ENCODE measurements around the gene TMPRSS6. TPM values are rescaled to one million over a fixed set of nuclear protein-coding genes. Genes with fewer than 3 reads are reported as not detected.

Gene TMPRSS6
- total RNA-seq, 1 experiment from 2014 or later, result 0.39 TPM

DNA sequence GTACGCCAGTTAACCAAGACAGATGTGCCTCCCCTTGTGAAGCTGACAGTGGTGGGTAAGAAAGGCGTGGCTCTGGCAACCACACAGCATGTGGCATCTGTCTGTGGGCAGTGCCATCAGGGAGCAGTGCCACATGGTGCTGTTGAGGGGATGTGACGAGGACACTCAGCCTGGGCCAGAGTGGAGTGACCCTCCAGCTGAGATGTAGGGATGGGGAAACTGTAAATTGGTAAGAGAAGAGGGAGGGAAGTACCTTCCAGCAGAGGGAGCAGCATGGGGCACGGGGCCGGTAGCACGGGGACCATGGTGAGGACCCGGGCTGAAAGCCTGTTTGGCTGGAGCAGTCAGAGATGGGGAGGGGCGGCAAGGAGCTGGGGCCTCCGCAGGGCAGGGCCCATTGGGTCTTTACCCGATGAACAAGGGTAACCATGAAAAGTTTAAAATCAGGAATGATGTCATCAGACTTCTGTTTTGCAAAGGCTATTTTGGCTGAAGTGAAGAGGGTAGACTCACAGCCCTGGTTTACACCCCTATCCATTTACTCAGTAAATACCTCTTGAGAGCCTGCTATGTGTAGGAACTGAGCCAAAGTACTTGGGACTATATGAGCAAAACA is 10.4 kb downstream of the TMPRSS6 start:
- H3K79me2 ChIP-seq (ENCODE audit: insufficient read depth, low read length), result no peaks in the 10 kb centered on the region
- ATAC-seq, result peak; percentile 76
- H2AFZ ChIP-seq (ENCODE audit: low read depth, low read length, poor library complexity, severe bottlenecking), result no peak overlapping the region
- intact Hi-C loops (cut with micrococcal nuclease), result no loop called here
- no peak overlapping the region for H3K4me3 ChIP-seq (replicated peaks in 1 of 2; ENCODE audit: low read depth in 1 of 2, low read length in 2 of 2)
- POLR2A ChIA-PET, result no interaction called here
- no peaks in the 10 kb centered on the region for H3K9me2 ChIP-seq (ENCODE audit: insufficient read depth)
- DNase-seq (ENCODE audit: low read depth, low spot score), result no peak
- RAD21 ChIA-PET (ENCODE audit: low non-redundant PET in 1 of 2, low total read pairs in 2 of 2, uncharacterized antibody in 2 of 2, unreplicated experiment in 2 of 2), result no interaction called here
- H3K4me2 ChIP-seq (ENCODE audit: low read length), result no peak overlapping the region
- H3K9ac ChIP-seq (ENCODE audit: low read length), result no peak overlapping the region
- TF ChIP-seq, protein P1, sequence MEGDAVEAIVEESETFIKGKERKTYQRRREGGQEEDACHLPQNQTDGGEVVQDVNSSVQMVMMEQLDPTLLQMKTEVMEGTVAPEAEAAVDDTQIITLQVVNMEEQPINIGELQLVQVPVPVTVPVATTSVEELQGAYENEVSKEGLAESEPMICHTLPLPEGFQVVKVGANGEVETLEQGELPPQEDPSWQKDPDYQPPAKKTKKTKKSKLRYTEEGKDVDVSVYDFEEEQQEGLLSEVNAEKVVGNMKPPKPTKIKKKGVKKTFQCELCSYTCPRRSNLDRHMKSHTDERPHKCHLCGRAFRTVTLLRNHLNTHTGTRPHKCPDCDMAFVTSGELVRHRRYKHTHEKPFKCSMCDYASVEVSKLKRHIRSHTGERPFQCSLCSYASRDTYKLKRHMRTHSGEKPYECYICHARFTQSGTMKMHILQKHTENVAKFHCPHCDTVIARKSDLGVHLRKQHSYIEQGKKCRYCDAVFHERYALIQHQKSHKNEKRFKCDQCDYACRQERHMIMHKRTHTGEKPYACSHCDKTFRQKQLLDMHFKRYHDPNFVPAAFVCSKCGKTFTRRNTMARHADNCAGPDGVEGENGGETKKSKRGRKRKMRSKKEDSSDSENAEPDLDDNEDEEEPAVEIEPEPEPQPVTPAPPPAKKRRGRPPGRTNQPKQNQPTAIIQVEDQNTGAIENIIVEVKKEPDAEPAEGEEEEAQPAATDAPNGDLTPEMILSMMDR (IDR thresholded peaks at IDR 0.05 in 2 of 3, conservative IDR thresholded peaks at IDR 0.05 in 1 of 3; ENCODE audit: borderline replicate concordance in 1 of 3, insufficient read depth in 1 of 3, low read depth in 2 of 3, low read length in 2 of 3), result peak in 2 of 3 experiments; percentile 42 to 44; a peak in 4 of 6 replicates
- TF ChIP-seq, protein P2, sequence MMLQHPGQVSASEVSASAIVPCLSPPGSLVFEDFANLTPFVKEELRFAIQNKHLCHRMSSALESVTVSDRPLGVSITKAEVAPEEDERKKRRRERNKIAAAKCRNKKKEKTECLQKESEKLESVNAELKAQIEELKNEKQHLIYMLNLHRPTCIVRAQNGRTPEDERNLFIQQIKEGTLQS (IDR thresholded peaks at IDR 0.05), result no peak
- no TSS peak for BruUV-seq (replicated peaks)
- no peaks in the 10 kb centered on the region; the same call in 1 of the 2 replicates for H3K27me3 ChIP-seq (ENCODE audit: insufficient read depth, low read length)
- CTCF ChIA-PET, result interaction anchor here (0.6 kb wide), 1 partner anchor 21 kb away, joined by 3 read pairs; no protein-coding TSS in a partner anchor
- no peaks in the 10 kb centered on the region for H4K20me1 ChIP-seq (ENCODE audit: insufficient read depth)
- H3K27ac ChIP-seq (ENCODE audit: low read depth, low read length), result no peak overlapping the region
- H3K9me3 ChIP-seq (ENCODE audit: control insufficient read depth in 1 of 2, insufficient read depth in 1 of 2, low read depth in 1 of 2, low read length in 2 of 2), result no peaks in the 10 kb centered on the region
- peaks cover 0 to 14% of the 10 kb centered on the region in 2 experiments; a peak in 1 of 4 replicates for H3K4me1 ChIP-seq (ENCODE audit: control insufficient read depth in 1 of 2, insufficient read depth in 2 of 2, low read length in 2 of 2)
- H3K36me3 ChIP-seq (ENCODE audit: control insufficient read depth in 1 of 2, insufficient read depth in 2 of 2, low read length in 2 of 2), result no peaks in the 10 kb centered on the region

DNA sequence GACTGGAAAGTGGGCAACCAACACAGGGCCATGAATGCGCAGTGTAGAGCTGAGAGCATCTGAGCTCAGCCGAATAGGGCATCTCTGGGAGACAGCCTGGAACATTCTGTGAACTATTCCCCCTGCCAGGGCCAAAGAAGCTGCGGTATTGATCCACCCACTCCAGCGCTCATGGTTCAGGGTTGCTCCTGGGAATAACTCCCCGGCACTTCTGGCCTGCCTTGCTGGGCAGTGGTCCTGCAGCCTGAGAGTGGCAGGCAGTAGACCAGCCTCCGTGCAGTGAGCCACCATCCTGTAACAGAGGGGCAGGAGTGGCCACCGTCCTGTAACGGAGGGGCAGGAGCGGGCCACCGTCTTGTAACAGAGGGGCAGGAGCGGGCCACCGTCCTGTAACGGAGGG is 12.2 kb downstream of the TMPRSS6 start:
- no TSS peak for BruUV-seq (replicated peaks)
- H3K36me3 ChIP-seq (ENCODE audit: control insufficient read depth in 1 of 2, insufficient read depth in 2 of 2, low read length in 2 of 2), result no peaks in the 10 kb centered on the region
- H3K79me2 ChIP-seq (ENCODE audit: insufficient read depth, low read length), result no peaks in the 10 kb centered on the region
- CTCF ChIA-PET, result no interaction called here
- H3K4me3 ChIP-seq (replicated peaks in 1 of 2; ENCODE audit: low read depth in 1 of 2, low read length in 2 of 2), result no peak overlapping the region
- RAD21 ChIA-PET (ENCODE audit: low non-redundant PET in 1 of 2, low total read pairs in 2 of 2, uncharacterized antibody in 2 of 2, unreplicated experiment in 2 of 2), result no interaction called here
- H4K20me1 ChIP-seq (ENCODE audit: insufficient read depth), result no peaks in the 10 kb centered on the region
- H3K9me3 ChIP-seq (ENCODE audit: control insufficient read depth in 1 of 2, insufficient read depth in 1 of 2, low read depth in 1 of 2, low read length in 2 of 2), result no peaks in the 10 kb centered on the region
- H3K9me2 ChIP-seq (ENCODE audit: insufficient read depth), result no peaks in the 10 kb centered on the region
- H3K27ac ChIP-seq (ENCODE audit: low read depth, low read length), result no peak overlapping the region
- no peak overlapping the region for H2AFZ ChIP-seq (ENCODE audit: low read depth, low read length, poor library complexity, severe bottlenecking)
- intact Hi-C loops (cut with micrococcal nuclease), result no loop called here
- no peak overlapping the region for H3K4me2 ChIP-seq (ENCODE audit: low read length)
- POLR2A ChIA-PET, result no interaction called here
- no peak for DNase-seq (ENCODE audit: low read depth, low spot score)
- H3K4me1 ChIP-seq (ENCODE audit: control insufficient read depth in 1 of 2, insufficient read depth in 2 of 2, low read length in 2 of 2), result peaks cover 0 to 14% of the 10 kb centered on the region in 2 experiments; a peak in 1 of 4 replicates
- no peaks in the 10 kb centered on the region; the same call in 1 of the 2 replicates for H3K27me3 ChIP-seq (ENCODE audit: insufficient read depth, low read length)
- H3K9ac ChIP-seq (ENCODE audit: low read length), result no peak overlapping the region
- no peak for ATAC-seq
- no peak for TF ChIP-seq ZFX (IDR thresholded peaks at IDR 0.05)
- TF ChIP-seq EZH2phosphoT487 (IDR thresholded peaks at IDR 0.05; ENCODE audit: borderline replicate concordance), result no peak
- TF ChIP-seq, protein P3, sequence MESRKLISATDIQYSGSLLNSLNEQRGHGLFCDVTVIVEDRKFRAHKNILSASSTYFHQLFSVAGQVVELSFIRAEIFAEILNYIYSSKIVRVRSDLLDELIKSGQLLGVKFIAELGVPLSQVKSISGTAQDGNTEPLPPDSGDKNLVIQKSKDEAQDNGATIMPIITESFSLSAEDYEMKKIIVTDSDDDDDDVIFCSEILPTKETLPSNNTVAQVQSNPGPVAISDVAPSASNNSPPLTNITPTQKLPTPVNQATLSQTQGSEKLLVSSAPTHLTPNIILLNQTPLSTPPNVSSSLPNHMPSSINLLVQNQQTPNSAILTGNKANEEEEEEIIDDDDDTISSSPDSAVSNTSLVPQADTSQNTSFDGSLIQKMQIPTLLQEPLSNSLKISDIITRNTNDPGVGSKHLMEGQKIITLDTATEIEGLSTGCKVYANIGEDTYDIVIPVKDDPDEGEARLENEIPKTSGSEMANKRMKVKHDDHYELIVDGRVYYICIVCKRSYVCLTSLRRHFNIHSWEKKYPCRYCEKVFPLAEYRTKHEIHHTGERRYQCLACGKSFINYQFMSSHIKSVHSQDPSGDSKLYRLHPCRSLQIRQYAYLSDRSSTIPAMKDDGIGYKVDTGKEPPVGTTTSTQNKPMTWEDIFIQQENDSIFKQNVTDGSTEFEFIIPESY (IDR thresholded peaks at IDR 0.05; ENCODE audit: extremely low read depth, insufficient replicate concordance, low read length), result no peak
- TF ChIP-seq POLR2A (IDR thresholded peaks at IDR 0.05; ENCODE audit: borderline replicate concordance, extremely low read depth, insufficient read depth, insufficient read length), result no peak
- no peak for TF ChIP-seq FOSL1 (IDR thresholded peaks at IDR 0.05; ENCODE audit: low read depth)
- TF ChIP-seq, protein P4, sequence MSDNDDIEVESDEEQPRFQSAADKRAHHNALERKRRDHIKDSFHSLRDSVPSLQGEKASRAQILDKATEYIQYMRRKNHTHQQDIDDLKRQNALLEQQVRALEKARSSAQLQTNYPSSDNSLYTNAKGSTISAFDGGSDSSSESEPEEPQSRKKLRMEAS (IDR thresholded peaks at IDR 0.05), result no peak
- TF ChIP-seq SP1 (IDR thresholded peaks at IDR 0.05; ENCODE audit: low read depth), result no peak
- TF ChIP-seq, protein P1 (IDR thresholded peaks at IDR 0.05 in 2 of 3, conservative IDR thresholded peaks at IDR 0.05 in 1 of 3; ENCODE audit: borderline replicate concordance in 1 of 3, insufficient read depth in 1 of 3, low read depth in 2 of 3, low read length in 2 of 3), result no peak
- TF ChIP-seq SIN3A (IDR thresholded peaks at IDR 0.05; ENCODE audit: low read depth), result no peak
- no peak for TF ChIP-seq RAD21 (IDR thresholded peaks at IDR 0.05; ENCODE audit: low read depth)
- no peak for TF ChIP-seq TCF7L2 (IDR thresholded peaks at IDR 0.05; ENCODE audit: borderline replicate concordance, extremely low read depth, insufficient read depth, insufficient read length)

All from HCT116 (cell line).